GM12891 (cell line): ENCODE results near the gene CDC20.

Experiments
- DNase-seq: peaks from one replicate; pipeline ENCODE4 v3.0.0; 2011; ENCODE audit warnings: low spot score; ENCODE audit not compliant: insufficient read length
- FAIRE-seq: peaks from 2 replicates; lab custom pipeline; 2011; peaks lifted over from hg19 to GRCh38; lab: Jason Lieb, UNC
- PAX5 ChIP-seq: IDR thresholded peaks from 2 replicates; pipeline ENCODE4 v1.6.1; 2011; ENCODE audit warnings: low read length, moderate library complexity, mild to moderate bottlenecking; ENCODE audit not compliant: insufficient read depth, severe bottlenecking
- POLR2A ChIP-seq: IDR thresholded peaks from 2 replicates; pipeline ENCODE4 v1.6.1; 2011; ENCODE audit warnings: low read depth, low read length, control low read depth
- POLR2AphosphoS5 ChIP-seq: IDR thresholded peaks from 2 replicates; pipeline ENCODE4 v1.6.1; 2011; ENCODE audit warnings: low read depth, low read length, control low read depth
- POU2F2 ChIP-seq: IDR thresholded peaks from 2 replicates; pipeline ENCODE4 v1.6.1; 2011; ENCODE audit warnings: low read depth, mild to moderate bottlenecking, control low read depth, low read length, moderate library complexity
- SPI1 ChIP-seq: IDR thresholded peaks from 2 replicates; pipeline ENCODE4 v1.6.1; 2011; ENCODE audit warnings: low read depth, low read length, control low read depth
- TAF1 ChIP-seq: IDR thresholded peaks from 2 replicates; pipeline ENCODE4 v1.6.1; 2011; ENCODE audit warnings: low read depth, low read length, control low read depth

The CDC20 gene

DNA sequence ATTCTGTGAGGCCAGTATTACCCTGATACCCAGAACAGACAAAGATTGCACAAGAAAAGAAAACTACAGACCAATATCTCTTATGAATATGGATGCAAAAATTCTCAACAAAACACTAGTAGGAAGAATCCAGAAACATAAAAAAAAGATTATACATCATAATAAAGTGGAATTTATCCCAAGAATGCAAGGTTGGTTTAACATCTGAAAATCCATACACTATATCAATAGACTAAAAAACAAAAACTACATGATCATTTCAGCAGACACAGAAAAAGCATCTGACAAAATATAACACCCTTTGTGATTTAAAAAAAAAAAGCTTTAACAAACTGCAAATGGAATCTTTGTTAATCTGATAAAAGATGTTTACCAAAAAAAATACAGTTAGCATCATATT lies 33.4 kb upstream of the CDC20 start:
- DNase-seq (no peak), FAIRE-seq (no peak)
- TF ChIP-seq POU2F2 (no peak), PAX5 (no peak), TAF1 (no peak), SPI1 (no peak)

DNA sequence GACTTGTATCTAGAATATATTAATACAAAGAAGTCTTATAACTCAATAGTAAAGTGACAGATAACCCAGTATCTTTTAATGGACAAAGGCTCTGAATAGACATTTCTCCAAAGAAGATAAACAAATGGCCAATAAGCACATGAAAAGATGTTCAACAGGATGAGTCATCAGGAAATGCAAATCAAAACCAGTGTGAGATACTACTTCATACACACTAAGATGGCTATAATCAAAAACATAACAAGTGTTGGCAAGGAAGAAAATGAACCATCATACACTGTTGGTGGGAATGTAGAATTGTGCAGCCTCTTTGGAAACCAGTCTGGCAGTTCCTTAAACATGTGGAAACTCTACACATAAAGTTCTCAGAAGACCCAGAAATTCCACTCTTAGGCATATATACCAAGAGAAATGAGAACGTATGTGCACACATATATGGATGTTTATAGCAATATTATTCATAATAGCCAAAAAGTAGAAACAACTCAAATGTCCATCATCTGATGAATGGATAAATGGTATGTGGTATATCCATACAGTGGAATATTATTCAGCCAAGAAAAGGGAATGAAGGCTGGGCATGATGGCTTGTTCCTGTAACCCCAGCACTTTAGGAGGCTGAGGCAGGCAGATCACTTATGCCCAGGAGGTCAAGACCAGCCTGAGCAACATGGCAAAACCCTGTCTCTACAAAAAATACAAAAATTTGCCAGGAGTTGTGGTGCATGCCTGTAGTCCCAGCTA lies 31.1 kb upstream of the CDC20 start:
- DNase-seq, result no peak
- no peak for TF ChIP-seq POLR2AphosphoS5
- no peak for TF ChIP-seq POU2F2
- TF ChIP-seq PAX5, result no peak
- no peak for TF ChIP-seq TAF1
- TF ChIP-seq SPI1, result no peak
- no peak for TF ChIP-seq POLR2A
- no peak for FAIRE-seq

GRCh38 chr1:43329995-43330751 lies 28.6 kb upstream of the CDC20 start:
- DNase-seq, result no peak
- no peak for FAIRE-seq
- TF ChIP-seq SPI1 (no peak), POU2F2 (no peak), TAF1 (no peak), POLR2AphosphoS5 (no peak), POLR2A (no peak), PAX5 (no peak)

- no peak for FAIRE-seq
- no peak for DNase-seq
- TF ChIP-seq POLR2AphosphoS5, result no peak
- TF ChIP-seq POLR2A, result no peak
- no peak for TF ChIP-seq SPI1
- no peak for TF ChIP-seq PAX5
- TF ChIP-seq TAF1, result no peak
- no peak for TF ChIP-seq POU2F2
Observed at GRCh38 chr1:43331688-43332087, 27.1 kb upstream of the CDC20 start.

- FAIRE-seq (no peak), DNase-seq (no peak)
- TF ChIP-seq POLR2A (no peak), SPI1 (no peak), POU2F2 (no peak), POLR2AphosphoS5 (no peak), TAF1 (no peak)
Observed at GRCh38 chr1:43334453-43335205, 24.2 kb upstream of the CDC20 start.

- FAIRE-seq (no peak), DNase-seq (no peak)
- TF ChIP-seq PAX5 (no peak), POU2F2 (no peak), SPI1 (no peak), POLR2A (no peak), POLR2AphosphoS5 (no peak), TAF1 (no peak)
Observed at GRCh38 chr1:43337588-43337987, 21.2 kb upstream of the CDC20 start, which contains the start of gene MPL. TSS of gene MPL (plus strand) at chr1:43337818. CDS start at chr1:43337849, 31 bp downstream.

- DNase-seq (no peak), FAIRE-seq (no peak)
- TF ChIP-seq POLR2A (no peak), TAF1 (no peak), POLR2AphosphoS5 (no peak), POU2F2 (no peak), PAX5 (no peak)
Observed at GRCh38 chr1:43338001-43338400, 20.8 kb upstream of the CDC20 start.

DNA sequence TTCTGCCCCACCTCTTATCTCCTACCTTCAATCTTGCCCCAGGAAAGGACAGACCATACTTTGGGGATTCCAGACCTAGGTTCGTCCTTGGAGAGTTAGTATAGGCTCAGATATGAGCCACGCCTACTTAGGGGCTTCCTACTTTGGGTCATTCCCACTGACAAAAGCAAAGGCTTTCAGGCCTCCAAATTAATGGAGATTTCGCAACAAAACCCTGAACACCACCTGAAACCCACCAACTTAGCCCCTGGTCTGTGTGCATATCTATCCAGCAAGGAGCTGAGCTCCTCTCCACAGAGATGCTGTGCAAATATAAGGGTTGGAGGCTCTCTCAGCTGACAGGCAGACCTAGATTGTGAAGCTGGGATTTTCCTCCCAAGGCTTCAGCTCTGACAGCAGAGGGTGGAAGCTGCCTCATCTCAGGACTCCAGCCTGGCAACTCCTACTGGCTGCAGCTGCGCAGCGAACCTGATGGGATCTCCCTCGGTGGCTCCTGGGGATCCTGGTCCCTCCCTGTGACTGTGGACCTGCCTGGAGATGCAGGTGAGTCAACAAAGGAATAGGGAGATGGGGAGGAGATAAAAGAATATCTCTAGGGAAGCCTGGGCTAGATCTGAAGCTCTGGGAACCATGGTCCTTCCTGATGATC lies 19.1 kb upstream of the CDC20 start:
- FAIRE-seq, result no peak
- DNase-seq, result no peak
- TF ChIP-seq TAF1, result no peak
- TF ChIP-seq POLR2AphosphoS5, result no peak
- TF ChIP-seq POU2F2, result no peak

GRCh38 chr1:43340559-43340958 lies 18.2 kb upstream of the CDC20 start:
- DNase-seq (no peak), FAIRE-seq (no peak)
- TF ChIP-seq SPI1 (no peak), POLR2AphosphoS5 (no peak), POU2F2 (no peak), TAF1 (no peak), POLR2A (no peak), PAX5 (no peak)
